HEK293 (cell line): Measurements from ENCODE around the gene TPCN2.
A peak's percentile ranks its signal among the peaks of the same experiment; 100 is the strongest.

Experiments
- CTCF ChIA-PET: fragments of 350-600 bp; formaldehyde crosslinking; extraction: SDS; loops from one replicate; lab custom pipeline; 2021; ENCODE audit warnings: antibody characterized with exemption; lab: Yijun Ruan, JAX
- POLR2A ChIA-PET: fragments of 300-600 bp; formaldehyde crosslinking; extraction: SDS; loops from one replicate; lab custom pipeline; 2020; ENCODE audit warnings: antibody characterized with exemption, inconsistent platforms; lab: Yijun Ruan, JAX
- H3K27ac ChIP-seq: fragments of 200-500 bp; sonication (Bioruptor generic); 2 replicates; pipeline ENCODE4 v1.5.1; 2014; ENCODE audit warnings: low read depth, low read length, control low read depth, inconsistent platforms; ENCODE audit errors: extremely low read depth
- H3K36me3 ChIP-seq, 2 experiments: fragments of 200-500 bp in 1 of 2; sonication (Bioruptor generic) in 1 of 2; 1 replicate in 1 of 2; 2 replicates in 1 of 2; pipeline ENCODE4 v1.5.1; 2014 to 2017; ENCODE audit warnings: inconsistent platforms in 2 of 2, low read length in 2 of 2; ENCODE audit not compliant: control insufficient read depth in 2 of 2, insufficient read depth in 1 of 2
- H3K4me1 ChIP-seq: fragments of 200-500 bp; sonication (Bioruptor generic); 2 replicates; pipeline ENCODE4 v1.5.1; 2014; ENCODE audit warnings: mild to moderate bottlenecking, low read length, inconsistent platforms; ENCODE audit not compliant: control insufficient read depth, insufficient read depth
- H3K4me3 ChIP-seq: 2 replicates; pipeline ENCODE4 v1.5.1; 2011; ENCODE audit warnings: low read depth, mild to moderate bottlenecking, control low read depth, low read length, moderate library complexity
- H3K9me3 ChIP-seq: fragments of 200-500 bp; sonication (Bioruptor generic); 2 replicates; pipeline ENCODE4 v1.5.1; 2014; ENCODE audit warnings: low read depth, low read length, inconsistent platforms; ENCODE audit not compliant: control insufficient read depth, insufficient read depth
- EGR2 ChIP-seq: fragments of 450-650 bp; formaldehyde crosslinking; IDR thresholded peaks from 2 replicates; pipeline ENCODE4 v1.5.1; 2016; ENCODE audit warnings: low read depth, missing biosample characterization, missing genetic modification characterization
- INSM2 ChIP-seq: fragments of 450-650 bp; formaldehyde crosslinking; IDR thresholded peaks from 2 replicates; pipeline ENCODE4 v1.5.1; 2016; ENCODE audit warnings: missing biosample characterization, missing genetic modification characterization
- MYNN ChIP-seq: fragments of 450-650 bp; formaldehyde crosslinking; IDR thresholded peaks from 2 replicates; pipeline ENCODE4 v1.5.1; 2016; ENCODE audit warnings: missing biosample characterization, missing genetic modification characterization, borderline replicate concordance
- PBX3 ChIP-seq: sonication (generic); formaldehyde crosslinking; IDR thresholded peaks from 2 replicates; pipeline ENCODE4 v1.8.1; 2022; ENCODE audit warnings: mild to moderate bottlenecking, moderate library complexity, missing genetic modification reagents
- SETDB1 ChIP-seq: IDR thresholded peaks from one replicate; pipeline ENCODE4 v1.6.1; 2017; ENCODE audit warnings: mild to moderate bottlenecking, low read length, moderate library complexity, mixed read lengths; ENCODE audit not compliant: insufficient read length
- SP2 ChIP-seq: fragments of 450-650 bp; formaldehyde crosslinking; IDR thresholded peaks from 2 replicates; pipeline ENCODE4 v1.5.1; 2016; ENCODE audit warnings: missing biosample characterization, missing genetic modification characterization
- YY1 ChIP-seq: fragments of 450-650 bp; formaldehyde crosslinking; IDR thresholded peaks from 2 replicates; pipeline ENCODE4 v1.5.1; 2018; ENCODE audit warnings: missing biosample characterization, missing genetic modification characterization
- ZBTB7A ChIP-seq: fragments of 450-650 bp; formaldehyde crosslinking; IDR thresholded peaks from 2 replicates; pipeline ENCODE4 v1.5.1; 2016; ENCODE audit warnings: low read depth, missing biosample characterization, missing genetic modification characterization
- ZFHX2 ChIP-seq: fragments of 450-650 bp; formaldehyde crosslinking; conservative IDR thresholded peaks from 2 replicates; pipeline ENCODE4 v1.5.1; 2016; ENCODE audit warnings: missing biosample characterization, missing genetic modification characterization
- ZNF155 ChIP-seq: fragments of 450-650 bp; formaldehyde crosslinking; IDR thresholded peaks from 2 replicates; pipeline ENCODE4 v1.5.1; 2016; ENCODE audit warnings: missing biosample characterization, missing genetic modification characterization
- ZNF26 ChIP-seq: fragments of 450-650 bp; formaldehyde crosslinking; IDR thresholded peaks from 2 replicates; pipeline ENCODE4 v1.5.1; 2016; ENCODE audit warnings: missing biosample characterization, missing genetic modification characterization
- ZNF292 ChIP-seq: fragments of 450-650 bp; formaldehyde crosslinking; IDR thresholded peaks from 2 replicates; pipeline ENCODE4 v1.5.1; 2016; ENCODE audit warnings: low read depth, missing biosample characterization, missing genetic modification characterization, borderline replicate concordance
- ZNF350 ChIP-seq: fragments of 450-650 bp; formaldehyde crosslinking; IDR thresholded peaks from 2 replicates; pipeline ENCODE4 v1.5.0; 2017; ENCODE audit warnings: missing biosample characterization, mild to moderate bottlenecking, missing genetic modification characterization
- ZNF366 ChIP-seq: fragments of 450-650 bp; formaldehyde crosslinking; conservative IDR thresholded peaks from 2 replicates; pipeline ENCODE4 v1.5.1; 2016; ENCODE audit warnings: missing biosample characterization, missing genetic modification characterization
- ZNF394 ChIP-seq: fragments of 450-650 bp; formaldehyde crosslinking; IDR thresholded peaks from 2 replicates; pipeline ENCODE4 v1.5.1; 2016; ENCODE audit warnings: missing biosample characterization, missing genetic modification characterization, mild to moderate bottlenecking, moderate library complexity, borderline replicate concordance
- ZNF558 ChIP-seq: fragments of 450-650 bp; formaldehyde crosslinking; IDR thresholded peaks from 2 replicates; pipeline ENCODE4 v1.5.1; 2016; ENCODE audit warnings: missing biosample characterization, missing genetic modification characterization
- ZNF560 ChIP-seq: fragments of 450-650 bp; formaldehyde crosslinking; IDR thresholded peaks from 2 replicates; pipeline ENCODE4 v1.5.1; 2017; ENCODE audit warnings: missing biosample characterization, missing genetic modification characterization, borderline replicate concordance
- ZNF654 ChIP-seq: fragments of 450-650 bp; formaldehyde crosslinking; IDR thresholded peaks from 2 replicates; pipeline ENCODE4 v1.5.1; 2016; ENCODE audit warnings: low read depth, missing biosample characterization, missing genetic modification characterization
- ZSCAN4 ChIP-seq: fragments of 450-650 bp; formaldehyde crosslinking; IDR thresholded peaks from 2 replicates; pipeline ENCODE4 v1.5.1; 2017; ENCODE audit warnings: missing biosample characterization, missing genetic modification characterization

The TPCN2 gene

GRCh38 chr11:69062873-69063651 is 14.3 kb downstream of the TPCN2 start:
- Histone ChIP-seq H3K4me3 (no peak overlapping the region), H3K36me3 (peaks cover 0 to 39% of the 10 kb centered on the region in 2 experiments; a peak in 2 of 3 replicates), H3K4me1 (no peaks in the 10 kb centered on the region), H3K27ac (no peak overlapping the region), H3K9me3 (no peaks in the 10 kb centered on the region)
- CTCF ChIA-PET, result interaction anchor here (0.6 kb wide), 1 partner anchor 7 kb away, joined by 3 read pairs; no protein-coding TSS in a partner anchor
- POLR2A ChIA-PET, result no interaction called here
- TF ChIP-seq SETDB1, result no peak
- no peak for TF ChIP-seq INSM2 (tag by site-specific recombination)
- TF ChIP-seq, all 188 proteins: peak for 0

- H3K27ac ChIP-seq, result no peak overlapping the region
- H3K36me3 ChIP-seq, result peaks cover 0 to 40% of the 10 kb centered on the region in 2 experiments; a peak in 2 of 3 replicates
- H3K9me3 ChIP-seq, result no peaks in the 10 kb centered on the region
- ChIA-PET POLR2A (no interaction called here), CTCF (no interaction called here)
- H3K4me3 ChIP-seq, result no peak overlapping the region
- no peak for TF ChIP-seq ZNF26
- TF ChIP-seq ZNF654 (tag by site-specific recombination), result no peak
- no peaks in the 10 kb centered on the region for H3K4me1 ChIP-seq
These were observed 15.0 kb downstream of the TPCN2 start for GRCh38 chr11:69063652-69064260.

GRCh38 chr11:69064394-69064957 is 15.7 kb downstream of the TPCN2 start:
- no peak overlapping the region for H3K27ac ChIP-seq
- no peak overlapping the region for H3K4me3 ChIP-seq
- POLR2A ChIA-PET, result no interaction called here
- H3K4me1 ChIP-seq, result no peaks in the 10 kb centered on the region
- peaks cover 0 to 37% of the 10 kb centered on the region in 2 experiments; a peak in 2 of 3 replicates for H3K36me3 ChIP-seq
- no peak for TF ChIP-seq MYNN (tag by site-specific recombination)
- no peak for TF ChIP-seq ZNF558 (tag by site-specific recombination)
- TF ChIP-seq ZNF155 (tag by site-specific recombination), result no peak
- TF ChIP-seq ZNF394 (tag by site-specific recombination), result no peak
- peak; percentile 19; the same call in 1 of the 2 replicates for TF ChIP-seq EGR2 (tag by site-specific recombination)
- TF ChIP-seq ZBTB7A (tag by site-specific recombination), result no peak
- TF ChIP-seq YY1 (tag by site-specific recombination), result no peak
- no peak for TF ChIP-seq ZSCAN4 (tag by site-specific recombination)
- TF ChIP-seq ZNF292 (tag by site-specific recombination), result no peak
- no peak for TF ChIP-seq PBX3 (CRISPR knock-in tag)
- TF ChIP-seq ZNF350 (tag by site-specific recombination), result no peak
- no peak for TF ChIP-seq SP2
- TF ChIP-seq ZFHX2 (tag by site-specific recombination), result 0 out of 2 replicates have a peak, but pooled peaks have one; percentile 10
- TF ChIP-seq ZNF560, result no peak
- no peak for TF ChIP-seq ZNF366 (tag by site-specific recombination)
- CTCF ChIA-PET, result no interaction called here
- no peaks in the 10 kb centered on the region for H3K9me3 ChIP-seq
